ENCODE data around the gene ESRRA.

ESRRA gene

DNA sequence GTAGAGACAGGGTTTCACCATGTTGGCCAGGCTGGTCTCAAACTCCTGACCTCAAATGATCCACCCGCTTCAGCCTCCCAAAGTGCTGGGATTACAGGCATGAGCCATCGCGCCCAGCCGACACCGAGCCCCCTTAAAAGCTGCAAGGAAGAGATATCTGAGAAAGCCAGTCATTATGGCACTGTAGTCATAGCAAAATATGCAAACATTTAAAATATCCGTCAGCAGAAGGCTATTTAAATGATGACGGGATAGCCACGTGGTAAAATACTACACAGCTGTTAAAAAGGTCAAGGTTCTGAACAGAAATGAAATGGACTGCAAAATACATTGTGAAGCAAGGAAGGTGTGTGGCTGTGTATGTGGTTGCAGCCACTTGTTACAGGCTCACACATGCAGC lies 28.2 kb downstream of the ESRRA start:
- Histone ChIP-seq H3K4me1 (ENCODE audit: control insufficient read depth, insufficient read depth, low read length, poor library complexity, severe bottlenecking) (peaks cover 7% of the 10 kb centered on the region), H3K9me3 (ENCODE audit: control insufficient read depth, low read length) (no peaks in the 10 kb centered on the region), H3K27ac (ENCODE audit: insufficient read depth, low read length, poor library complexity, severe bottlenecking) (no peak overlapping the region), H3K4me3 (ENCODE audit: insufficient read depth, low read depth, low read length, poor library complexity, severe bottlenecking) (no peak overlapping the region), H3K36me3 (ENCODE audit: control insufficient read depth, insufficient read depth, low read length) (peaks cover 5% of the 10 kb centered on the region), H3K27me3 (replicated peaks; ENCODE audit: control insufficient read depth, insufficient read depth, low read length, poor library complexity, severe bottlenecking) (no peaks in the 10 kb centered on the region)
- DNase-seq: no peak

DNA sequence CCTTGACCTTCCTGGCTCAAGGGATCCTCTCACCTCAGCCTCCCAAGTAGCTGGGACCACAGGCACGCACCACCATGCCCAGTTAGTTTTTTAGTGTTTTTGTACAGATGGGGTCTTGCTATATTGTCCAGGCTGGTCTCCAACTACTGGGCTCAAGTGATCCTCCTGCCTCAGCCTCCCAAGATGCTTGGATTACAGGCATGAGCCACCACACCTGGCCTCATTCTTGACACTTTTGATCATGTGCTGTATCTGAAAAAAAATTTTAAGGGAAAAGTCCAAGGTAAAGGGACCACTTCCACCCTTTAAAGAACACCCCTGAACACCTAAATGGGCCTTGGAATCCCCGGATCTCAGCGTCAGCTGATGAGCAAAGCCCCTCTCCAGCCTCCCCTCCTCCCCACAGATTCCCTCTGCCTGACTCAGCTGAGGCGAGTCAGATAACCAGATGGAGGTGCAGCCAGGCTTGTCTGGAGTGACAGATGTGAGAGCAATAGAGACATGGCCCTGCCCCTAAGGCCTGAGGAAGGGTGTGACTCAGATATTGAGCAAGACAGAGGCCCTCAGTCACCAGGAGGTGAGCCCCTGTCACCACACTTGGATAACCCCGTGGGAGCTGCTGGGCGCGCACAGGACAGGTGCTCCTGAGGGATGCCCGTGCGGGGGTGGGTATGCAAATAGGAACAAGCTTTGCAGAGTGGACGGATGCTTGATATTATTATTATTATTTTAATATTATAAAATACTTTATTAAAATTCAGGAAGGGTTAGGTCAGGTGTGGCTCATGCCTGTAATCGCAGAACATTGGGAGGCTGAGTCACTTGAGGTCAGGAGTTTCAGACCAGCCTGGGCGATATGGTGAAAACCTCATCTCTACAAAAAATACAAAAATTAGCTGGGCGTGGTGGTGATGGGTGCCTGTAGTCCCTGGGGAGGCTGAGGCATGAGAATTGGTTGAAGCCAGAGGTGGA lies 29.7 kb downstream of the ESRRA start:
- no peaks in the 10 kb centered on the region for H3K9me3 ChIP-seq (ENCODE audit: control insufficient read depth, low read length)
- no peak for DNase-seq
- no peaks in the 10 kb centered on the region for H3K27me3 ChIP-seq (replicated peaks; ENCODE audit: control insufficient read depth, insufficient read depth, low read length, poor library complexity, severe bottlenecking)
- no peak overlapping the region for H3K4me3 ChIP-seq (ENCODE audit: insufficient read depth, low read depth, low read length, poor library complexity, severe bottlenecking)
- no peak overlapping the region for H3K27ac ChIP-seq (ENCODE audit: insufficient read depth, low read length, poor library complexity, severe bottlenecking)
- peaks cover 16% of the 10 kb centered on the region for H3K4me1 ChIP-seq (ENCODE audit: control insufficient read depth, insufficient read depth, low read length, poor library complexity, severe bottlenecking)
- H3K36me3 ChIP-seq (ENCODE audit: control insufficient read depth, insufficient read depth, low read length): peaks cover 5% of the 10 kb centered on the region

GRCh38 chr11:64337538-64338249 lies 32.4 kb downstream of the ESRRA start:
- Histone ChIP-seq H3K27ac (ENCODE audit: insufficient read depth, low read length, poor library complexity, severe bottlenecking) (no peak overlapping the region), H3K27me3 (replicated peaks; ENCODE audit: control insufficient read depth, insufficient read depth, low read length, poor library complexity, severe bottlenecking) (no peaks in the 10 kb centered on the region), H3K36me3 (ENCODE audit: control insufficient read depth, insufficient read depth, low read length) (peaks cover 12% of the 10 kb centered on the region), H3K4me3 (ENCODE audit: insufficient read depth, low read depth, low read length, poor library complexity, severe bottlenecking) (no peak overlapping the region), H3K4me1 (ENCODE audit: control insufficient read depth, insufficient read depth, low read length, poor library complexity, severe bottlenecking) (peaks cover 31% of the 10 kb centered on the region), H3K9me3 (ENCODE audit: control insufficient read depth, low read length) (no peaks in the 10 kb centered on the region)
- DNase-seq: no peak

DNA sequence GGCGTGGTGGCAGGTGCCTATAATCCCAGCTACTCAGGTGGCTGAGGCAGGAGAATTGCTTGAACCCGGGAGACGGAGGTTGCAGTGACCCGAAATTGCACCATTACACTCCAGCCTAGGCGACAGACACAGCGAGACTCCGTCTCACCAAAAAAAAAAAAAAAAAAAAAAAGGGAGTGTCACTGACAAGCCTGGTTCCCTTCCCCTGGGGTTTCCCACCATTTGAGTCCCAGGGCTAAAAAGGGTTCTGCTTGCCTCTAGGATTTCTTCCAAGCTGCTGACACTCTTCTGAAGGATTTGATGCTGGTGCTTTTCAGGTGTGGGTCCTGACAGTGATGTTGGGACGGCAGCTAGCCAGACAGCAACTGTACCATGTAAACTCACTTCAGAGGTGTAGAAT lies 33.4 kb downstream of the ESRRA start:
- Histone ChIP-seq H3K27me3 (replicated peaks; ENCODE audit: control insufficient read depth, insufficient read depth, low read length, poor library complexity, severe bottlenecking) (no peaks in the 10 kb centered on the region), H3K4me1 (ENCODE audit: control insufficient read depth, insufficient read depth, low read length, poor library complexity, severe bottlenecking) (peaks cover 31% of the 10 kb centered on the region), H3K27ac (ENCODE audit: insufficient read depth, low read length, poor library complexity, severe bottlenecking) (peak overlapping the region; percentile 95), H3K4me3 (ENCODE audit: insufficient read depth, low read depth, low read length, poor library complexity, severe bottlenecking) (no peak overlapping the region), H3K36me3 (ENCODE audit: control insufficient read depth, insufficient read depth, low read length) (peaks cover 19% of the 10 kb centered on the region), H3K9me3 (ENCODE audit: control insufficient read depth, low read length) (no peaks in the 10 kb centered on the region)
- no peak for DNase-seq

DNA sequence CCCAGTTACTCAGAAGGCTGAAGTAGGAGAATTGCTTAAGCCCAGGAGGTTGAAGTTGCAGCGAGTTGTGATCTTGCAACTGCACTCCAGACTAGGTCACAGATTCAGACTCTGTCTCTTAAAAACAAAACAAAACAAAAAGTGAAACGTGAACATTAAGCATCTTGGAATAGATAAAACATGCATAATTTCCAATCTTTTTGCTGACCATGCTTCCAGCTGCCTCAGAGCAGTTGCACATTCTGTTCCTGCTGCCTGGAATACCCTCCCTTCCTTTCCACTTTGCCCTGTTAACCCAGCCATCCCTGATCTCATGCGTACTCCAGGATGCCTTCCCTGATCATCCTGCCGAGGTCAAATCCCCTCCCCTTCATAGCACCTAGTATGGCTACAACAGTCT lies 34.0 kb downstream of the ESRRA start:
- Histone ChIP-seq H3K4me1 (ENCODE audit: control insufficient read depth, insufficient read depth, low read length, poor library complexity, severe bottlenecking) (peaks cover 31% of the 10 kb centered on the region), H3K27ac (ENCODE audit: insufficient read depth, low read length, poor library complexity, severe bottlenecking) (peak overlapping the region; percentile 95), H3K4me3 (ENCODE audit: insufficient read depth, low read depth, low read length, poor library complexity, severe bottlenecking) (peak overlapping the region; percentile 74)

GRCh38 chr11:64339754-64340408 lies 34.6 kb downstream of the ESRRA start, which contains the start of gene CCDC88B:
Gene CCDC88B, plus strand, starts transcription at chr11:64340204. Its CDS starts 63 bp downstream, at chr11:64340267.
- Histone ChIP-seq H3K4me1 (ENCODE audit: control insufficient read depth, insufficient read depth, low read length, poor library complexity, severe bottlenecking) (peaks cover 31% of the 10 kb centered on the region), H3K27ac (ENCODE audit: insufficient read depth, low read length, poor library complexity, severe bottlenecking) (peak within 1 kb of the TSS; percentile 95), H3K27me3 (replicated peaks; ENCODE audit: control insufficient read depth, insufficient read depth, low read length, poor library complexity, severe bottlenecking) (no peaks in the 10 kb centered on the region), H3K36me3 (ENCODE audit: control insufficient read depth, insufficient read depth, low read length) (peaks cover 31% of the 10 kb centered on the region), H3K4me3 (ENCODE audit: insufficient read depth, low read depth, low read length, poor library complexity, severe bottlenecking) (peak within 1 kb of the TSS; percentile 74), H3K9me3 (ENCODE audit: control insufficient read depth, low read length) (no peaks in the 10 kb centered on the region)
- DNase-seq: peak; percentile 84 to 85 (median 84)

More for the DNA sequence above, 34.0 kb downstream of the ESRRA start:
- H3K27me3 ChIP-seq (replicated peaks; ENCODE audit: control insufficient read depth, insufficient read depth, low read length, poor library complexity, severe bottlenecking): no peaks in the 10 kb centered on the region
- H3K36me3 ChIP-seq (ENCODE audit: control insufficient read depth, insufficient read depth, low read length): peaks cover 25% of the 10 kb centered on the region
- H3K9me3 ChIP-seq (ENCODE audit: control insufficient read depth, low read length): no peaks in the 10 kb centered on the region
- DNase-seq: no peak

DNA sequence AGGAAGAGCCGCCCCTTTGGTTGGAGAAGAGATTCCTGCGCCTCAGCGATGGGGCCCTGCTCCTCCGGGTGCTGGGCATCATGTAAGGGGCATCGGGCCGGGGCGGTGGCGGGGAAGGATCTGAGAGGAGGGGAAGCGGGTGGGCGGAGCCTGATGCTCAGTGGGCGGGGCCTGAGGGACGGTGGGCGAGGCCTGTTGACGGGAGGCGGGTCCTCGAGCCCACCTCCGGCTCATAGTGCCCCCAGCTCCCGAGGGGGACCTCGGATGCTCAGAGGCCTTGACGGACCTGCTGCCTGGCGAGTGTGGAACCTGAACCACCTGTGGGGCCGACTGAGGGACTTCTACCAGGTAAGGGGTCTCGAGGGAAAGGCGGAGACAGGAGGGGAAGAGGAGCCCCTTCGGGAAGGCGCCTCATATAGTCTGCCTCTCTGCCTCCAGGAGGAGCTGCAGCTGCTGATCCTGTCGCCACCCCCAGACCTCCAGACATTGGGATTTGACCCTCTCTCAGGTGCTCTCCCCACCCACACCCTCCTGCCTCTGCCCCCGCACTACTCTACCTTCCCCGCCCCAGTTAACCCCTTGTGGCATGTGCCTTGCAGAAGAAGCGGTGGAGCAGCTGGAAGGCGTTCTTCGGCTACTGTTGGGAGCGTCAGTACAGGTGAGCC lies 35.5 kb downstream of the ESRRA start:
- peak overlapping the region; percentile 95 for H3K27ac ChIP-seq (ENCODE audit: insufficient read depth, low read length, poor library complexity, severe bottlenecking)
- DNase-seq: peak; percentile 57 to 66 (median 66)
- H3K9me3 ChIP-seq (ENCODE audit: control insufficient read depth, low read length): no peaks in the 10 kb centered on the region
- H3K4me3 ChIP-seq (ENCODE audit: insufficient read depth, low read depth, low read length, poor library complexity, severe bottlenecking): peak overlapping the region; percentile 74
- peaks cover 31% of the 10 kb centered on the region for H3K4me1 ChIP-seq (ENCODE audit: control insufficient read depth, insufficient read depth, low read length, poor library complexity, severe bottlenecking)
- no peaks in the 10 kb centered on the region for H3K27me3 ChIP-seq (replicated peaks; ENCODE audit: control insufficient read depth, insufficient read depth, low read length, poor library complexity, severe bottlenecking)
- H3K36me3 ChIP-seq (ENCODE audit: control insufficient read depth, insufficient read depth, low read length): peaks cover 39% of the 10 kb centered on the region

GRCh38 chr11:64341429-64341828 lies 36.1 kb downstream of the ESRRA start:
- Histone ChIP-seq H3K27me3 (replicated peaks; ENCODE audit: control insufficient read depth, insufficient read depth, low read length, poor library complexity, severe bottlenecking) (no peaks in the 10 kb centered on the region), H3K4me1 (ENCODE audit: control insufficient read depth, insufficient read depth, low read length, poor library complexity, severe bottlenecking) (peaks cover 31% of the 10 kb centered on the region), H3K36me3 (ENCODE audit: control insufficient read depth, insufficient read depth, low read length) (peaks cover 41% of the 10 kb centered on the region), H3K4me3 (ENCODE audit: insufficient read depth, low read depth, low read length, poor library complexity, severe bottlenecking) (no peak overlapping the region), H3K27ac (ENCODE audit: insufficient read depth, low read length, poor library complexity, severe bottlenecking) (peak overlapping the region; percentile 4), H3K9me3 (ENCODE audit: control insufficient read depth, low read length) (no peaks in the 10 kb centered on the region)
- DNase-seq: no peak

Measured in effector memory CD4-positive, alpha-beta T cell (primary cell).